Measurements from ENCODE around the gene UNC5A.

Gene UNC5A

DNA sequence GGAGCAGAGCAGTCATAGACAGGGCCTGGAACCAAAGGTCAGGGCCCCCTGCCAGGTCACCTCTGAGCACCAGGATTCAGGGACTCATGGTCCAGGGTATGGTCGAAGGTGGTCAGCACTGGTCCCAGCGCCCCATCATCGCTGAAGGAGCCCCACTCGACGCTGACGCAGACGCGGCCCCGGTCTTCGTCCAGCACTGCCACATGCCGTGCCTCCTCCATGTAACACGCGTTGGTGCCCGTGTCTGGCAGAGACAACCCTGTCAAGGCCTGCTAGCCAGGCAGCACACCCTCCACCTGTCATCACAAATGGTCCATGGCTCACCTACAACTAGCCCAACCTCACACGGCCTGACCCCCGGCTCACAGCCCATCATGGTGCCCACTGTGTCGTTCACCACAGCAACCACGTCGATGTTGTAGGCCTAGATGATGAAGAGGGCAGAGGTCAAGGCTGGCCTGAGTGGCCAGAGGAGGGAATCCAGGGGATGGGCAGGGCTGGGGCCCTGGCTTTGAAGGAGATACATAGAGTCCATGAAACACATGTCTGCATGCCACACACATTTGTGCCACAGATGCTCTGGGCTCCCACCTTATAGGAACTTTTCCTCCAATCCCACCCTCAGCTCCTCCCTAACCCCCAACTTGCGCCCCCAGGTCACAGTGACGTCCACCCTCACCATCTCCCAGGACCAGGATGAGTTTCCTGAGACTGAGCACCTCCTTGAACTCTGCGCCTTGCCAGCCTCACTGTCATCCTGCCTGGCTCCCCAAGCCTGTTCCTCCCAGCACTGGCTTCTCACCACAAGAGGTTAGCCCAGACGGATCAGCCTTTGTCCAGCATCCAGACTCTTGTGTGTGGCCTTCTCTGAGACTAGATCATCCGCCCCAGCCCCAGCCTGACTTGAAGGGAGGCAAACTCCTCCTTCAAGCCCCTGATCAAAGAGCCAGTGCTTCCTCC lies 79.2 kb downstream of the UNC5A start:
- no peak for DNase-seq (ENCODE audit: low read depth, low spot score)
- H3K9me3 ChIP-seq (ENCODE audit: insufficient read depth, low read length) = no peaks in the 10 kb centered on the region
- no peak overlapping the region for H3K4me3 ChIP-seq (ENCODE audit: insufficient read length, low read depth)
- no peaks in the 10 kb centered on the region for H3K4me1 ChIP-seq (ENCODE audit: insufficient read depth, insufficient read length)
- no peaks in the 10 kb centered on the region for H3K36me3 ChIP-seq (ENCODE audit: insufficient read depth, insufficient read length, low read length)
- no peak for TF ChIP-seq SUZ12 (IDR thresholded peaks at IDR 0.05; ENCODE audit: extremely low read depth, insufficient read depth, insufficient read length)
- TF ChIP-seq ZNF274 (IDR thresholded peaks at IDR 0.05; ENCODE audit: low read depth, low read length) = no peak
- no peak for TF ChIP-seq YY1 (IDR thresholded peaks at IDR 0.05; ENCODE audit: insufficient read depth, insufficient read length)
- H3K9ac ChIP-seq (ENCODE audit: insufficient read length, low read depth) = no peak overlapping the region
- H3K27me3 ChIP-seq (ENCODE audit: insufficient read depth, insufficient read length) = peaks cover 15% of the 10 kb centered on the region

- no peak for DNase-seq (ENCODE audit: low read depth, low spot score)
- Histone ChIP-seq H3K9ac (ENCODE audit: insufficient read length, low read depth) (no peak overlapping the region), H3K27me3 (ENCODE audit: insufficient read depth, insufficient read length) (peaks cover 15% of the 10 kb centered on the region), H3K36me3 (ENCODE audit: insufficient read depth, insufficient read length, low read length) (no peaks in the 10 kb centered on the region), H3K9me3 (ENCODE audit: insufficient read depth, low read length) (no peaks in the 10 kb centered on the region), H3K4me3 (ENCODE audit: insufficient read length, low read depth) (no peak overlapping the region), H3K4me1 (ENCODE audit: insufficient read depth, insufficient read length) (no peaks in the 10 kb centered on the region)
- no peak for TF ChIP-seq YY1 (IDR thresholded peaks at IDR 0.05; ENCODE audit: insufficient read depth, insufficient read length)
- no peak for TF ChIP-seq SUZ12 (IDR thresholded peaks at IDR 0.05; ENCODE audit: extremely low read depth, insufficient read depth, insufficient read length)
- no peak for TF ChIP-seq ZNF274 (IDR thresholded peaks at IDR 0.05; ENCODE audit: low read depth, low read length)
Measured at GRCh38 chr5:176890455-176891330, 80.3 kb downstream of the UNC5A start.

DNA sequence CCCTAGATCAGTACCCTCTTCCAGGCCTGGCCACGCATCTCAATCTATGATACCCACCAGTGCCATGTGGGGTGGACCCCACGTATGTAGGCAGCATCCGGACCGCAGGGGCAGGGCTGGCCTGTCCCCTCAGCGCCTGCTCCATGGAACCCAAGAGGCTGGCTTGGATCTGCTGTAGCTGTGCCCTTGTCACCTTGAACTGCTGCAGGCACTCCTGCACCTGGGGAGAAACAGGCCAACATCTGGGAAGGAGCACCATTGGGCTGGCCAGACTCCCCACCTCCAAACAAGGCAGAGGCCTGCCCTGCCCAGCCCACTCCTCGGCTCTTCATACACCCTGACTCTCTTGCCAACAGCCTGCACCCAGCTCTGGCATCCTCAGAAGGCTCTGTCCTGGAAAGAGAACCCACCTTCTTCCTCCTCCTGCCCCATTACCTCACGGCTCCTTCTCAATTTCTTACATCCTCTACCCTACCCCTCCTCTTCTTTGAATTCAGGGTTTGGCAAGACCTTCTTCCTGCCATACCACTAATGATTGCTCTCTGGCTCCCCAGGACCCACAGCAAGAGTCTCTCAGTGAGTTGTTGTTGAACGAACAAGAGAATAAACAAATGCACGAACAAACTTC lies 81.1 kb downstream of the UNC5A start:
- Histone ChIP-seq H3K9me3 (ENCODE audit: insufficient read depth, low read length) (no peaks in the 10 kb centered on the region), H3K4me1 (ENCODE audit: insufficient read depth, insufficient read length) (no peaks in the 10 kb centered on the region), H3K9ac (ENCODE audit: insufficient read length, low read depth) (no peak overlapping the region), H3K4me3 (ENCODE audit: insufficient read length, low read depth) (no peak overlapping the region), H3K36me3 (ENCODE audit: insufficient read depth, insufficient read length, low read length) (no peaks in the 10 kb centered on the region), H3K27me3 (ENCODE audit: insufficient read depth, insufficient read length) (peaks cover 15% of the 10 kb centered on the region)
- TF ChIP-seq YY1 (IDR thresholded peaks at IDR 0.05; ENCODE audit: insufficient read depth, insufficient read length) = no peak
- TF ChIP-seq SUZ12 (IDR thresholded peaks at IDR 0.05; ENCODE audit: extremely low read depth, insufficient read depth, insufficient read length) = no peak
- no peak for TF ChIP-seq ZNF274 (IDR thresholded peaks at IDR 0.05; ENCODE audit: low read depth, low read length)
- DNase-seq (ENCODE audit: low read depth, low spot score) = no peak

DNA sequence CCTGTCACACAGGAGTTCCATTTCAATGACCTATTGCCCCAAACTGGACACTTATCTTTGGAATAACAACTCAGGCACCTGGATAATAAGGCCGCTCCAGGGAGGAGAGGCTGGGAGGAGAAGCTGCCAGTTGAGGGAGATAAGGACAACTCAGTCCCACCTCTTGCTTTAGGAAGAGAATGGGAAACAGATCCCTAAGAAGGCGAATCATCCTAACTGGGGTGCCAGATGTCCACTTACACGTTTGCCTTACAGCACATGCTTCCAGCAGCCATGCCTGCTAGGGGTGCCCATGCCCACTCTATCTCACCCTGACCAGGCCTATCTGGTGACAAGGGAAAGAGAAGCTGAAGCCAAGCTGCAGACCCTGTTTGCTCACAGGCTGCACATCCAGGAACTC lies 82.3 kb downstream of the UNC5A start:
- TF ChIP-seq ZNF274 (IDR thresholded peaks at IDR 0.05; ENCODE audit: low read depth, low read length) = no peak
- TF ChIP-seq SUZ12 (IDR thresholded peaks at IDR 0.05; ENCODE audit: extremely low read depth, insufficient read depth, insufficient read length) = no peak
- TF ChIP-seq YY1 (IDR thresholded peaks at IDR 0.05; ENCODE audit: insufficient read depth, insufficient read length) = no peak
- no peak for DNase-seq (ENCODE audit: low read depth, low spot score)
- H3K9me3 ChIP-seq (ENCODE audit: insufficient read depth, low read length) = no peaks in the 10 kb centered on the region
- no peak overlapping the region for H3K9ac ChIP-seq (ENCODE audit: insufficient read length, low read depth)
- peaks cover 15% of the 10 kb centered on the region for H3K27me3 ChIP-seq (ENCODE audit: insufficient read depth, insufficient read length)
- H3K36me3 ChIP-seq (ENCODE audit: insufficient read depth, insufficient read length, low read length) = no peaks in the 10 kb centered on the region
- no peaks in the 10 kb centered on the region for H3K4me1 ChIP-seq (ENCODE audit: insufficient read depth, insufficient read length)
- H3K4me3 ChIP-seq (ENCODE audit: insufficient read length, low read depth) = no peak overlapping the region

- TF ChIP-seq ZNF274 (IDR thresholded peaks at IDR 0.05; ENCODE audit: low read depth, low read length) = no peak
- no peak for TF ChIP-seq SUZ12 (IDR thresholded peaks at IDR 0.05; ENCODE audit: extremely low read depth, insufficient read depth, insufficient read length)
- no peak for TF ChIP-seq YY1 (IDR thresholded peaks at IDR 0.05; ENCODE audit: insufficient read depth, insufficient read length)
Measured at GRCh38 chr5:176894298-176894697, 83.9 kb downstream of the UNC5A start.

GRCh38 chr5:176895831-176896230 lies 85.5 kb downstream of the UNC5A start:
- Histone ChIP-seq H3K9me3 (ENCODE audit: insufficient read depth, low read length) (no peaks in the 10 kb centered on the region), H3K4me3 (ENCODE audit: insufficient read length, low read depth) (no peak overlapping the region), H3K27me3 (ENCODE audit: insufficient read depth, insufficient read length) (peaks cover 15% of the 10 kb centered on the region), H3K36me3 (ENCODE audit: insufficient read depth, insufficient read length, low read length) (peaks cover 2% of the 10 kb centered on the region), H3K4me1 (ENCODE audit: insufficient read depth, insufficient read length) (no peaks in the 10 kb centered on the region), H3K9ac (ENCODE audit: insufficient read length, low read depth) (no peak overlapping the region)
- TF ChIP-seq SUZ12 (IDR thresholded peaks at IDR 0.05; ENCODE audit: extremely low read depth, insufficient read depth, insufficient read length) (no peak), YY1 (IDR thresholded peaks at IDR 0.05; ENCODE audit: insufficient read depth, insufficient read length) (no peak), ZNF274 (IDR thresholded peaks at IDR 0.05; ENCODE audit: low read depth, low read length) (no peak)
- no peak for DNase-seq (ENCODE audit: low read depth, low spot score)

More at GRCh38 chr5:176894298-176894697, 83.9 kb downstream of the UNC5A start:
- Histone ChIP-seq H3K4me1 (ENCODE audit: insufficient read depth, insufficient read length) (no peaks in the 10 kb centered on the region), H3K9ac (ENCODE audit: insufficient read length, low read depth) (no peak overlapping the region), H3K9me3 (ENCODE audit: insufficient read depth, low read length) (no peaks in the 10 kb centered on the region), H3K27me3 (ENCODE audit: insufficient read depth, insufficient read length) (peaks cover 15% of the 10 kb centered on the region), H3K36me3 (ENCODE audit: insufficient read depth, insufficient read length, low read length) (no peaks in the 10 kb centered on the region), H3K4me3 (ENCODE audit: insufficient read length, low read depth) (no peak overlapping the region)
- no peak for DNase-seq (ENCODE audit: low read depth, low spot score)
